ENCODE results near the gene HUNK. TPM values are rescaled to one million over a fixed set of nuclear protein-coding genes. Genes with fewer than 3 reads are reported as not detected.

HUNK gene
- total RNA-seq, 1 experiment from 2014 or later = not detected

GRCh38 chr21:31895077-31895835 lies 22.4 kb downstream of the HUNK start:
- no peak overlapping the region for H3K4me2 ChIP-seq
- TF ChIP-seq CTCF (conservative IDR thresholded peaks at IDR 0.05) = no peak
- no peak for TF ChIP-seq EZH2 (IDR thresholded peaks at IDR 0.05; ENCODE audit: low read depth)
- H3K9me3 ChIP-seq (ENCODE audit: insufficient read depth, low read depth) = no peaks in the 10 kb centered on the region; the same call in 1 of the 2 replicates
- H3K27me3 ChIP-seq (ENCODE audit: insufficient read depth, low read depth) = peaks cover 55% of the 10 kb centered on the region; the same call in 1 of the 2 replicates
- POLR2A ChIA-PET (ENCODE audit: unreplicated experiment) = no interaction called here
- H3K27ac ChIP-seq = no peak overlapping the region
- no peak overlapping the region for H2AFZ ChIP-seq
- H3K9me2 ChIP-seq (ENCODE audit: insufficient read depth) = no peaks in the 10 kb centered on the region
- no peak for DNase-seq
- H3K36me3 ChIP-seq (ENCODE audit: low read depth) = no peaks in the 10 kb centered on the region
- no TSS peak for BruUV-seq (replicated peaks)
- H3K79me2 ChIP-seq (ENCODE audit: low read depth) = no peaks in the 10 kb centered on the region
- H4K20me1 ChIP-seq (ENCODE audit: insufficient read depth) = no peaks in the 10 kb centered on the region
- CTCF ChIA-PET = no interaction called here
- H3K4me1 ChIP-seq (replicated peaks; ENCODE audit: insufficient read depth) = no peaks in the 10 kb centered on the region
- H3K4me3 ChIP-seq = no peak overlapping the region
- intact Hi-C loops (cut with micrococcal nuclease; ENCODE audit: unreplicated experiment) = no loop called here
- no peaks in the 10 kb centered on the region for H3F3A ChIP-seq (ENCODE audit: insufficient read depth, low read depth)

GRCh38 chr21:31896019-31896418 lies 23.2 kb downstream of the HUNK start:
- ChIA-PET POLR2A (ENCODE audit: unreplicated experiment) (no interaction called here), CTCF (no interaction called here)
- Histone ChIP-seq H3K36me3 (ENCODE audit: low read depth) (no peaks in the 10 kb centered on the region), H3K79me2 (ENCODE audit: low read depth) (no peaks in the 10 kb centered on the region), H3K9me3 (ENCODE audit: insufficient read depth, low read depth) (no peaks in the 10 kb centered on the region; the same call in 1 of the 2 replicates), H3K4me2 (no peak overlapping the region), H4K20me1 (ENCODE audit: insufficient read depth) (no peaks in the 10 kb centered on the region), H3K27me3 (ENCODE audit: insufficient read depth, low read depth) (peaks cover 58% of the 10 kb centered on the region; the same call in 1 of the 2 replicates), H3K4me1 (replicated peaks; ENCODE audit: insufficient read depth) (no peaks in the 10 kb centered on the region), H3K27ac (no peak overlapping the region), H3K9me2 (ENCODE audit: insufficient read depth) (no peaks in the 10 kb centered on the region), H3K4me3 (no peak overlapping the region), H2AFZ (no peak overlapping the region), H3F3A (ENCODE audit: insufficient read depth, low read depth) (no peaks in the 10 kb centered on the region)
- no TSS peak for BruUV-seq (replicated peaks)
- TF ChIP-seq EZH2 (IDR thresholded peaks at IDR 0.05; ENCODE audit: low read depth) (no peak), CTCF (conservative IDR thresholded peaks at IDR 0.05) (no peak)
- DNase-seq = no peak
- intact Hi-C loops (cut with micrococcal nuclease; ENCODE audit: unreplicated experiment) = no loop called here

GRCh38 chr21:31897311-31897710 lies 24.5 kb downstream of the HUNK start:
- no peak for TF ChIP-seq CTCF (conservative IDR thresholded peaks at IDR 0.05)
- no peak for TF ChIP-seq EZH2 (IDR thresholded peaks at IDR 0.05; ENCODE audit: low read depth)
- Histone ChIP-seq H3K9me3 (ENCODE audit: insufficient read depth, low read depth) (no peaks in the 10 kb centered on the region; the same call in 1 of the 2 replicates), H3F3A (ENCODE audit: insufficient read depth, low read depth) (no peaks in the 10 kb centered on the region), H3K27me3 (ENCODE audit: insufficient read depth, low read depth) (peaks cover 64% of the 10 kb centered on the region; the same call in 1 of the 2 replicates), H3K4me2 (no peak overlapping the region), H3K27ac (no peak overlapping the region), H4K20me1 (ENCODE audit: insufficient read depth) (no peaks in the 10 kb centered on the region), H3K36me3 (ENCODE audit: low read depth) (no peaks in the 10 kb centered on the region), H2AFZ (no peak overlapping the region), H3K79me2 (ENCODE audit: low read depth) (no peaks in the 10 kb centered on the region), H3K9me2 (ENCODE audit: insufficient read depth) (no peaks in the 10 kb centered on the region), H3K4me3 (no peak overlapping the region), H3K4me1 (replicated peaks; ENCODE audit: insufficient read depth) (no peaks in the 10 kb centered on the region)
- no TSS peak for BruUV-seq (replicated peaks)
- no peak for DNase-seq
- POLR2A ChIA-PET (ENCODE audit: unreplicated experiment) = no interaction called here
- intact Hi-C loops (cut with micrococcal nuclease; ENCODE audit: unreplicated experiment) = no loop called here
- CTCF ChIA-PET = no interaction called here

All from PC-9 (cell line).